ENCODE measurements around the gene P4HB. TPM values are rescaled to one million over a fixed set of nuclear protein-coding genes. Genes with fewer than 3 reads are reported as not detected.

P4HB gene
- total RNA-seq, 1 experiment from 2014 or later, result 759 TPM

GRCh38 chr17:81906476-81907218 is 46.3 kb upstream of the P4HB start:
- POLR2A ChIA-PET, result no interaction called here
- no TSS peak for BruUV-seq (replicated peaks)

GRCh38 chr17:81905993-81906392 is 45.7 kb upstream of the P4HB start:
- intact Hi-C loops (cut with micrococcal nuclease; ENCODE audit: unreplicated experiment), result no loop called here

More at GRCh38 chr17:81906476-81907218, 46.3 kb upstream of the P4HB start:
- CTCF ChIA-PET, result no interaction called here
- ATAC-seq (no peak), DNase-seq (ENCODE audit: low read depth, low spot score) (no peak)
- no peaks in the 10 kb centered on the region for H3K27me3 ChIP-seq (ENCODE audit: control insufficient read depth, insufficient read depth, low read length)
- H3K4me3 ChIP-seq (ENCODE audit: low read depth in 2 of 2, low read length in 2 of 2), result no peak overlapping the region
- intact Hi-C loops (cut with micrococcal nuclease; ENCODE audit: unreplicated experiment) (no loop called here), in situ Hi-C loops (cut with HindIII; ENCODE audit: low pct_unique_long_range_greater_than_20kb, low sequenced_read_pairs) (no loop called here)
- peaks cover 19% of the 10 kb centered on the region for H3K4me1 ChIP-seq (ENCODE audit: control insufficient read depth, insufficient read depth, low read length)
- no peak overlapping the region for H3K27ac ChIP-seq (ENCODE audit: low read length)
- no peak for TF ChIP-seq POLR2AphosphoS5 (IDR thresholded peaks at IDR 0.05; ENCODE audit: low read depth, low read length)
- TF ChIP-seq CTCF (IDR thresholded peaks at IDR 0.05), result no peak; the same call in 1 of the 2 replicates
- TF ChIP-seq TCF7L2 (IDR thresholded peaks at IDR 0.05; ENCODE audit: low read depth, low read length), result no peak
- no peak for TF ChIP-seq SIN3A (IDR thresholded peaks at IDR 0.05; ENCODE audit: borderline replicate concordance, insufficient read depth, low read depth, low read length)
- TF ChIP-seq REST (IDR thresholded peaks at IDR 0.05; ENCODE audit: insufficient read depth in 1 of 2, low read depth in 2 of 2, low read length in 1 of 2), result no peak
- no peaks in the 10 kb centered on the region for H3K36me3 ChIP-seq (ENCODE audit: control insufficient read depth, insufficient read depth, low read length)
- no peaks in the 10 kb centered on the region for H3K9me3 ChIP-seq (ENCODE audit: control insufficient read depth, insufficient read depth, low read depth, low read length)

More at GRCh38 chr17:81905993-81906392, 45.7 kb upstream of the P4HB start:
- TF ChIP-seq POLR2AphosphoS5 (IDR thresholded peaks at IDR 0.05; ENCODE audit: low read depth, low read length), result no peak
- no peak for TF ChIP-seq TCF7L2 (IDR thresholded peaks at IDR 0.05; ENCODE audit: low read depth, low read length)
- no peak for TF ChIP-seq REST (IDR thresholded peaks at IDR 0.05; ENCODE audit: insufficient read depth in 1 of 2, low read depth in 2 of 2, low read length in 1 of 2)
- TF ChIP-seq CTCF (IDR thresholded peaks at IDR 0.05), result no peak
- no peak for TF ChIP-seq SIN3A (IDR thresholded peaks at IDR 0.05; ENCODE audit: borderline replicate concordance, insufficient read depth, low read depth, low read length)
- in situ Hi-C loops (cut with HindIII; ENCODE audit: low pct_unique_long_range_greater_than_20kb, low sequenced_read_pairs), result no loop called here
- no peaks in the 10 kb centered on the region for H3K36me3 ChIP-seq (ENCODE audit: control insufficient read depth, insufficient read depth, low read length)
- H3K4me3 ChIP-seq (ENCODE audit: low read depth in 2 of 2, low read length in 2 of 2), result no peak overlapping the region
- ChIA-PET CTCF (no interaction called here), POLR2A (no interaction called here)
- no peak for DNase-seq (ENCODE audit: low read depth, low spot score)
- H3K27ac ChIP-seq (ENCODE audit: low read length), result no peak overlapping the region
- H3K27me3 ChIP-seq (ENCODE audit: control insufficient read depth, insufficient read depth, low read length), result no peaks in the 10 kb centered on the region
- BruUV-seq (replicated peaks), result no TSS peak
- peaks cover 18% of the 10 kb centered on the region for H3K4me1 ChIP-seq (ENCODE audit: control insufficient read depth, insufficient read depth, low read length)
- ATAC-seq, result no peak
- H3K9me3 ChIP-seq (ENCODE audit: control insufficient read depth, insufficient read depth, low read depth, low read length), result no peaks in the 10 kb centered on the region
